HT1080 (cell line): Measurements from ENCODE around the gene FIGLA. TPM values are rescaled to one million over a fixed set of nuclear protein-coding genes. Genes with fewer than 3 reads are reported as not detected.
"Not testable (repeated sequence)": the region's sequence is repeated elsewhere in the genome, so short reads cannot be mapped to it uniquely, and the experiment has no call there.

ENCODE experiments used
- DNase-seq: peaks from one replicate; pipeline ENCODE4 v3.0.0-alpha.2; 2015; ENCODE audit warnings: low read depth
- total RNA-seq: library from RNA; depleted of rRNA; stranded (reverse); fragments of >200 nt; shearing (Covaris generic); gene quantifications from 2 replicates; pipeline ENCODE4 v1.2.3, GENCODE V29; 2014

The FIGLA gene
- total RNA-seq, 1 experiment from 2014 or later, result not detected

- DNase-seq, result no peak
These were observed 18.8 kb upstream of the FIGLA start for GRCh38 chr2:70808983-70809958.

DNA sequence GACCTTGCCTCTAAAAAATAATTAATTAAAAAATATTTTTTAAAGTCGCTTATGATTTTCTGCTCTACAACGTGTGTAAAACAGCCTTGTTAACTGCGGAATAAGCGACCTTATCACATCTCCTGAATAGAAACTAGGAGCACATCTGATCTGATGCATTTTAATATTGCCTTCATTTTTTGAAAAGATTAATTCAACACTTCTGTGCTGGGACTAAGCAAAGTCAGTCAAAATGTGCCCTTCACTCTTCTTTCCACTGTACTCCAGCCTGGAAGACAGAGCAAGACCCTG, 17.3 kb upstream of the FIGLA start:
- DNase-seq, result no peak

DNA sequence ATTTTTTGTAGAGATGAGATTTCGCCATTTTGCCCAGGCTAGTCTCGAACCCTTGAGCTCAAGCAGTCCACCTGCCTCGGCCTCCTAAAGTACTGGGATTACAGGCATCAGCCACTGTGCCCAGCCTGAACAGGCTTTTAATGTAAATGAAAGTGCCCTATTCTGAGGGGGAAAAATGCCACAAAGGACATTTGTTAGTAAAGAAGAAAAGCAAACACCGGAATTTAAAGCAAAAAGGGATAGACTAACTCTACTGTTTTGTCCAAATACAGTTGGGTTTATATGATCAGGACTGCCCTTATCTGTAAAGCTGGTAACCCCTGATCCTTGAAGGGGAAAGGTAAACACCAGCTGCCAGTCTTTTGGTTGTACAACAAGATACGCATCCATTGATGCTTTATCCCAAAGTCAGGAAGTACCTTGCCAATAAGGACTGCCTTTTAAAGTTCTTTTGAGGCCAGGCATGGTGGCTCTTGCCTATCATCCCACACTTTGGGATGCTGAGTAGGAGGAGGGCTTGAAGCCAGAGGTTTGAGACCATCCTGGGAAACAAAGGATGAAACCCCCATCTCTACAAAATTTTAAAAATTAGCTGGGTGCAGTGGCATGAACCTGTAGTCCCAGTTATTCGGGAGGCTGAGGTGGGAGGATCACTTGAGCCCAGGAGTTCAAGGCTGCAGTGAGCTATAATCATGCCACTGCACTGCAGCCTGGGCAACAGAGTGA, 16.8 kb upstream of the FIGLA start:
- no peak for DNase-seq

DNA sequence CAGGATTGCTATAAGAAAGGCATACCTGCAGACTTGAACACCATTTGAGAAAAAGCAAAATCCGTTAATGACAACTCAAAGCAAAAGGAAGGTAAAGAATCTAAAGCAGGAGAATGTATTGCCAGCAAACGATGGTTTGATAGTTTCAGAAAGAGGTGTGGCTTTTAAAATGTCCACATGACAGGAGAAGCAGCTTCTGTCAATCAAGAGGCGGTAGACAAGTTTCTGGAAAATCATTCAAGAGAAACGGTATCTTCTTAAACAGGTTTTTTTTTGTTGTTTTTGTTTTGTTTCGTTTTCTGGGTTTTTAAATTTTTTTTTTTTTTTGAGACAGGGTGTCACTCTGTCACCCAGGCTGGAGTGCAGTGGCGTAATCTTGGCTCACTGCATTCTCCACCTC, 16.2 kb upstream of the FIGLA start:
- no peak for DNase-seq

- DNase-seq, result no peak
These were observed 15.6 kb upstream of the FIGLA start for GRCh38 chr2:70806013-70806412.

DNA sequence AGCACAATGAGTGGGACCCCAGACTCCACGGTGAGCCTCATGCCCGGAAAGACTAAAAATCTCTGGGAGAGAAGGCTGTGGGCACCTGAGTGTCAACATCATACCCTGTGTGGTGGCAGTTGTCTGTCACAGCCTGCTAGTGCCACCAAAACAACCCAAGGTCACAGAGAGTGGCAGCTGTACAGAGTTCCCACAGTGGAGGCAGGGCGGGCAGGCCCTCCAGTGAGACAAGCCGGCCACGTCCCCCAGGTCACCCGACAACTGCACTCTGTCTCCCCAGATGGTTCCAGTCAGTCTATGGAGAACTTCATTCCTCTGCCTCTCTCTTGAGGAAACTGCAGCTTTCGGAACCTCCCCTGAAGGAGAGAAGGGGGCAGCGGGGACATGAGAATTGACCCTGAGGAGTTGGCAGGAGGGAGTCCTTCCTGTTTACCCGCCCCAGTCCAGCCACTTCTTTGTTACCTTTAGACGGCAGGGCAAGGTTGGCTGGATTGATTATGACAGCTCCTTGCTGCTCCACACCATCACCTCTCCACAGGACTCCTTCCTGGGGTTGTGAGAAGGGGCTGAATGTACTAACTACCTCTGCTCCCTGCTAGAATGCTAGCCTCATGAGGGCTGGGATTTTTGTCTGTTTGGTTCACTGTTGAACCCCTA, 11.3 kb upstream of the FIGLA start:
- no peak for DNase-seq

- DNase-seq, result no peak
These were observed 9.3 kb upstream of the FIGLA start for GRCh38 chr2:70799706-70800105.

DNA sequence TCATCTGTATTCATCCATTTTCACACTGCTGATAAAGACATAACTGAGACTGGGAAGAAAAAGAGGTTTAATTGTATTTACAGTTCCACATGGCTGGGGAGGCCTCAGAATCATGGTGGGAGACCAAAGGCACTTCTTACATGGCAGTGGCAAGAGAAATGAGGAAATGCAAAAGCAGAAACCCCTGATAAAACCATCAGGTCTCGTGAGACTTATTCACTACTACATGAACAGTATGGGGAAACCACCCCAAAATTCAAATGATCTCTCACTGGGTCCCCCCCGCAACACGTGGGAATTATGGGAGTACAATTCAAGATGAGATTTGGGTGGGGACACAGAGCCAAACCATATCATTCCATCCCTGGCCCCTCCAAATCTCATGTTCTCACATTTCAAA, 7.6 kb upstream of the FIGLA start:
- DNase-seq, result not testable (repeated sequence)

DNA sequence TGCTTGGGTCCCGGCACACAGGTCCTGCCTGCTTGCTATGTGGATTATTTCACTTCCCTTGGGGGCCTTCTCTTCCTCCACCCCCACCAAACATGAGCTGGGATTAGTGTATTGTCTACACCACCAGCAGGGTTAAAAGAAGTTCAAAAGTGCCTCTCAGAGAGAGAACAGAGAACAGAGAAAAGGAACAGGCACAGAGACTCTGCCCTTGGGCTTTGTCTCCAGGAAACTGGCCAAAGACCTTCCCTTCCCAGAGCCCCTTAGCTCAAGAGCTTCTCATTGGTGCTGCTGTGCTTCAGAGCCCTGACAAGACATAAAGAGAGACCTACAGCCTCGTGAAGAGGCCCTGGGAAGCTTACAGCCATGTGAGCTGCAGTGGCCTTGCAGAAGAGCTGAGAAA, 7.1 kb upstream of the FIGLA start:
- no peak for DNase-seq

GRCh38 chr2:70796262-70796661, 5.8 kb upstream of the FIGLA start:
- no peak for DNase-seq

DNA sequence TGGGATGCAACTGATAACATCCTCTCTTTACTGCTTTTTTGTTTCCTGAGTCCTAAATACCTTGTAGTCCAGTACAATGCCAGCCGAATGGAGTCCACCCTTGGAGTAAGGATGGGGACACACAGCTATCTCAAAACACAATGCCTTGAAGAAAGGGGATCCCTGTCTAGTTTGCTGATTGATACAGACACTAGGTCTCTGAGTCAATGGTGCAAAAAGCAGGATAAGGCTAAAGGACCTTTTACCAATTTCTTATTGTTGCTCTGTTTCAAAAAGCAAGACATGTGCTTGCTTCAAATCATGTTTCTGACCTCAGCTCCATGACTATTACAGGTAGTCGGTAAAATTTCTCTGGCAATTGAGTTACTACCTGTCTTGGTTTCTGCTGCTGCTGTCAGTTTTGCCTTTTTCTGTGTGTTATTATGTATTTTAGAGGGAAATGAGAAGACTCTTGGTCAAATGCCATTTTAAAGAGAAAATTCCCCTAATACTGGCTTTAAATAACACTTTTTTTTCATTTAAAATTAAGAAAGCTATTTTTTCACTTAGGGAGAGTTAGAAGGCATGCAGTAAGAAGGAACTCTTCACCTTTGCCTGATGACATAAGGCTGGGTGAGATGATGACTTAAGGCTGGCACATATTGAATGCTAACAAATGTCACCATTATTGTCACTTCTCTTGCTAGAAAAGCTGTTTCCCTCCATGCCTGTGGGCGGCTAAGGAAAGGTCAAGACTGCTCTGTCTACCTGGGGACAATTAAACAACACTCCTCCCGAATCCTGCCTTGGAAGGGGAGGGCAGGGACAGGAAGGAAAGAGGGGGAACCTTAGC, 4.9 kb upstream of the FIGLA start:
- DNase-seq, result no peak

DNA sequence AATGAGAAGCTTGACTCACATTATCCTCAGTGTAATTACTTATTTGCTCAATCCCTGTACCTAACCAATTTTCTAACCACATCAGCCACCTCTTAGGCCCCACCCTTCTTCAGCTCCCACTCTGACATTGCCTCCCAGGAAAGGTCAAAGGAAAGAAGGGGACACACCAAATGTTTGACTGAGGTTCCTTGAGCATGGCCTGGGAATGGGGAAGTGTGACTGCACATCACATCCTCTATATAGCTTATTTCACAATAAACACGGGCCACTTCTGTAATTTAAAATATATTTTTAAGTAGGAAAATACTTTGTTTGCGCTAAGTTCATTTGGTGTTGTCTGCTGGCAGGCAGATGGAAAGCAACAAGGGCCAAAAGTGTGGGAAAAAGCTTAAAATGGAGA, 3.0 kb upstream of the FIGLA start:
- DNase-seq, result no peak

DNA sequence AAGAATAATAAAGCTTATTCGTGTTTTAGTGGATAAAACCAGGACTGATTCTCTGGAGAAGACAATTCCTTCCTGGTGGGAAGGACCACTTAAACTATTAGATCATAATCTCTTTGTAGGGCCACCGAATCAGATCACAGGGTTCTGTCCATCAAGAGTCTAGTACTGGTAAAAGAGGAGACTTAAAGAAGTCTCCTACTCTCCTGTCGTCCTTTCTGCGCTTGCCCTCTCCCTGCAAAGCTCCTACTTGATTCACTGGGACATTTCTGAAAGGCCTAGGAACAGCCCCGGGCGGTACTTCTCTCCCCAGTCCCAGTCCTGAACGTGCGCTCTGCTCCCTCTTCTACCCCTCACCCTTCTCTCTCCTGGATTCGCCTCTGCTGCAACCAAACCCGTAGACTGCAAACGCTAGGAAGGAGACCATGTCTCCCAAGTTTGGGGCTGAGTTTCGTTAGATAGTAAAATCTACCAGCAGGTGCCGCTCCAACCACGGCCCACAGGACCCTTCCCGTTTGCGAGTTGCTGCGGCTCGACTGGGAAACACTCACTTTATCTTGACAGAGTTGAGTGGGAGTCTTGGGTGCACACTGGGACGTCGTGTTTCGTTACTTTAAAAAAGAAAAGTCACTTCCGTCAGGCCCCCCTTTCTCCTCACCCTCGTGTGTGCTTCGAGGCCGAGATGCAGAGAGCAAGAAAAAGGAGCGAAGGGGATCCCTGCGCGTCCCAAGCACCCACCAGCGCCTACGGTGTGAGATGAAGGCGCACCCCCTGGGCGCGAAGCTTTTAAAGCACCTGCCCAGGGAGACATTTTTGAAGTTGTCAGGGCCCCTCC, 923 bp downstream of the FIGLA start:
- DNase-seq, result peak; percentile 57

GRCh38 chr2:70785137-70785911, 5.1 kb downstream of the FIGLA start:
- peak; percentile 59 for DNase-seq

DNA sequence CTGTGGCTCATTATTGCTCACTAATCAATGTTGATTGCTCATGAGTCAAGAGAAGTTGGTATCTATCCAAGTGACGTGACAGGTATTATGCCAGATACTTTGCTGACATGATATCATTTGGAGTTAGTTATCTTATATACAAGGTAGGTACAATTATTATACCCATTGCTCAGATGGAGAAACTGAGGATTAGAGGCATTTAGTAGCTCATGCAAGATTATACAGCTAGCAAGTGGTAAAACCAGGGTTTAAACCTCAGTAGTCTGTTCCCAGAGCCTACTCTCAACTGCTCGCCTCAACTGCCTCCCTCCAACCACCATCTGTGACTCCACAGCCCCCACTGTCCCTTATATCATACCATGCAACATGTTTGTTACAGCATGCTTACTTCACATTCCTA, 6.1 kb downstream of the FIGLA start:
- DNase-seq, result no peak

GRCh38 chr2:70779911-70780545, 10.4 kb downstream of the FIGLA start:
- DNase-seq, result peak; percentile 22

DNA sequence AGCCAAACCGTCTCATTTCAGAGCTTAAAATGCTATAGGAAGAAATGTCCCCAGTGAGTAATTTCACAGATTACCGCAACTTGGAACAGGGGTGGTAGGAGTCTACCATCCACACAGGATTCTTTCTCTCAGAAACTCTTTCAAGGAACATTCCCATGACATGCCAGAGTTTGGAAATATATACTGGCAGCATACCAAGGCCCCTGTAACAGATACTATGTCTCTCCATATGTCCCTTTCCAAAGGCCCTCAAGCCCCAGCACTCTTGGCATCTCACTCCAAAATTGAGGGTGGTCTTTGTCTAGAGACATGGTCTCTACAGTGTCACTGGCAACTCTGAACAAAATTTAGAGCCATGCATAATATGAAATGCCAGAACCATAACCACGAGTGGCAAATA, 11.0 kb downstream of the FIGLA start:
- DNase-seq, result no peak

GRCh38 chr2:70778676-70779075, 11.8 kb downstream of the FIGLA start:
- no peak for DNase-seq

- DNase-seq, result peak; percentile 62
These were observed 13.0 kb downstream of the FIGLA start for GRCh38 chr2:70777450-70777849.
